ENCODE measurements around the gene DISC1. TPM values are rescaled to one million over a fixed set of nuclear protein-coding genes. Genes with fewer than 3 reads are reported as not detected.
"Not testable (repeated sequence)": the region's sequence is repeated elsewhere in the genome, so short reads cannot be mapped to it uniquely, and the experiment has no call there.

The DISC1 gene
- total and polyA plus RNA-seq, 11 donors = 0.76 to 12.8 (median 4.3) TPM

DNA sequence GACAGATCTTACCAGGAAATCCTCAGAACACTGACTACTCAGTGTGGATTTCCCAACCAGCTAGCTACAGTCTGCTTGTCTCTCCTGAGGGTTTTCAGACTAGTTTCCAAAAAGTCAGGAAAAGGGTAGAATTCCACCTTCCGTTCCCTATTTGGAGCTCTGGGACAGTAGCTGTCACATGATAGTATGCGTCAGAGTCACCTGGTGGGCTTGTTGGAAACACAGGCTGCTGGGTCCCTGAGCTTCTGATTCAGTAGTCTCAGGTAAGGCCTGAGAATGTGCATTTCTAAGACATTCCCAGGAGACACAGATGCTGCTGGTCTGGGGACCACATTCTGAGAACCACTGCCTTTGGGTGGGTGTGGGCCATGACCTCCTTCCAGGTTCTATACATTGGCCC is 272.5 kb downstream of the DISC1 start:
- no peaks in the 10 kb centered on the region for H3K36me3 ChIP-seq
- no peak overlapping the region for H3K27ac ChIP-seq
- ATAC-seq (no peak), DNase-seq (no peak)
- H3K27me3 ChIP-seq = no peaks in the 10 kb centered on the region
- 94 to 98% (median 96%) methylated on average over 2 of the region's 2 CpGs for WGBS, 4 donors
- H3K4me1 ChIP-seq = peaks cover 0 to 4% (median 0%) of the 10 kb centered on the region in 12 donors
- no peak for TF ChIP-seq POLR2A (IDR thresholded peaks at IDR 0.05)
- TF ChIP-seq, protein P1, sequence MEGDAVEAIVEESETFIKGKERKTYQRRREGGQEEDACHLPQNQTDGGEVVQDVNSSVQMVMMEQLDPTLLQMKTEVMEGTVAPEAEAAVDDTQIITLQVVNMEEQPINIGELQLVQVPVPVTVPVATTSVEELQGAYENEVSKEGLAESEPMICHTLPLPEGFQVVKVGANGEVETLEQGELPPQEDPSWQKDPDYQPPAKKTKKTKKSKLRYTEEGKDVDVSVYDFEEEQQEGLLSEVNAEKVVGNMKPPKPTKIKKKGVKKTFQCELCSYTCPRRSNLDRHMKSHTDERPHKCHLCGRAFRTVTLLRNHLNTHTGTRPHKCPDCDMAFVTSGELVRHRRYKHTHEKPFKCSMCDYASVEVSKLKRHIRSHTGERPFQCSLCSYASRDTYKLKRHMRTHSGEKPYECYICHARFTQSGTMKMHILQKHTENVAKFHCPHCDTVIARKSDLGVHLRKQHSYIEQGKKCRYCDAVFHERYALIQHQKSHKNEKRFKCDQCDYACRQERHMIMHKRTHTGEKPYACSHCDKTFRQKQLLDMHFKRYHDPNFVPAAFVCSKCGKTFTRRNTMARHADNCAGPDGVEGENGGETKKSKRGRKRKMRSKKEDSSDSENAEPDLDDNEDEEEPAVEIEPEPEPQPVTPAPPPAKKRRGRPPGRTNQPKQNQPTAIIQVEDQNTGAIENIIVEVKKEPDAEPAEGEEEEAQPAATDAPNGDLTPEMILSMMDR (IDR thresholded peaks at IDR 0.05) = no peak
- intact Hi-C loops (cut with DNase I) = loop anchor here in 1 of 10 donors (10.0 kb wide), 1 partner anchor 46 kb away; no protein-coding TSS in a partner anchor
- H3K4me3 ChIP-seq = no peak overlapping the region
- peaks cover 0 to 4% (median 0%) of the 10 kb centered on the region in 12 donors for H3K9me3 ChIP-seq

DNA sequence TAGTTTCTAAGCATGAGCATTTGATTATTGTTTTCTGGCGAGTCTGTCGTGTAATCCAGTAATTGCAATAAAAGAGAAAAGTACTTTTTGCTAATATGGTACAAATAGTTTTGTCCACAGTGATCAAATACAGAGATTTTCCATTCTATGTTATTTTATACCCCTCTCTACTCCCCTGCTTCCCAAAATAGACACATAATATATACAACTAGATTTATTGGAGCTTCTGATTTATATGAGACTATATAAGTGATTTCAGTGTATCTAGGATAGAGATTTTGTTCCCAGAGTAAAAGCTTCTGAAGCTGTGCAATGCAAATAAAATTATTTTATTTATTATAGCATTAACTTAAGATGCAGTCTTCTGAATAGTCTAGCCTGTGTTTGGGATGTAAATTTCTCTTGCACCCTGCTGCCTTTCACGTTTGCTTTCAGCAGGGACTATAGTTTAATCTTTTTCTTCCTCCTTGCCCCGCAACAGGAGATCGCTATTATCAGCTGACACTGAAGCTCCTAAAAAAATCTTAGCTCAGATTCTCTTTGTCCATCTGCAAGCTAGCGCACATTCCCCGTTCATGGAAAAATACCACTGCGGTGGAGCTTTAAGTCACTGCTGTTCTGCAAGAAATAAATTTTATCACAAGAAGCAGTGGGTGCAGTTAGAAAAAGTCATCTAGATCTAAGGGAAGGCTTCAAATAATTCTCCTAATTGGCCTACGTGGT is 273.3 kb downstream of the DISC1 start:
- H3K36me3 ChIP-seq = no peaks in the 10 kb centered on the region
- H3K27me3 ChIP-seq = no peaks in the 10 kb centered on the region
- WGBS, 4 donors = 80 to 87% (median 85%) methylated on average over 9 of the region's 9 CpGs
- no peak for DNase-seq
- TF ChIP-seq POLR2A (IDR thresholded peaks at IDR 0.05) = no peak
- TF ChIP-seq, protein P1 (IDR thresholded peaks at IDR 0.05) = no peak
- intact Hi-C loops (cut with DNase I) = loop anchor here in 1 of 10 donors (10.0 kb wide), 1 partner anchor 45 kb away; no protein-coding TSS in a partner anchor
- peaks cover 0 to 4% (median 0%) of the 10 kb centered on the region in 12 donors for H3K4me1 ChIP-seq
- H3K9me3 ChIP-seq = peaks cover 0 to 12% (median 1%) of the 10 kb centered on the region in 12 donors
- H3K4me3 ChIP-seq = no peak overlapping the region
- no peak for ATAC-seq
- H3K27ac ChIP-seq = no peak overlapping the region

DNA sequence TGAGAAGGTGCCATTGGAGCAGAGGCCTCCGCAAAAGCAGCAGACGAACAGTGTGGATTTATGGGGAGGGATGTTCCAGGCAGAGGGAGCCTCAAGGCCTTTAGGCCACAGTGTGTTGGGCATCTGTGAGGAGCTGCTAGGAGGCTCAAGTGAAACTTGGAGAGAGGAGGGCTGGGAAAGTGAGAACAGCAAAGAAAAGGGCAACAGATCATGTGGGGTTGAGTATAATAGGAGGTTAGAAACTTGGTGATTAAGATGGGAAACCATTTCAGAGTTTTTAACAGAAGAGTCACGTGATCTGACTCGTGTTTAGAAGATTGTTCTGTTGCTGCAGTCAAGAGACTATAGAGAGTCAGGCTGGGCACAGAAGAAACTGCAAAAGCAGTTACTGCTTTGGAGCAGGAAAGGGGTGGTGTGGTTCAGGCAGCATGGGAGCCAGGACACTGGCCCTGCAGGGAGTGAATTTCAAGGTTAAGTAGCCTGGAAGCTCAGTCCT is 277.0 kb downstream of the DISC1 start:
- Histone ChIP-seq H3K4me3 (no peak overlapping the region), H3K36me3 (no peaks in the 10 kb centered on the region), H3K9me3 (peaks cover 0 to 18% (median 1%) of the 10 kb centered on the region in 12 donors), H3K27me3 (no peaks in the 10 kb centered on the region), H3K27ac (no peak overlapping the region), H3K4me1 (peaks cover 0 to 3% (median 0%) of the 10 kb centered on the region in 12 donors)
- ATAC-seq (no peak), DNase-seq (no peak)
- TF ChIP-seq, protein P1 (IDR thresholded peaks at IDR 0.05) = no peak
- no peak for TF ChIP-seq POLR2A (IDR thresholded peaks at IDR 0.05)
- intact Hi-C loops (cut with DNase I) = no loop called here
- WGBS, 4 donors = 97 to 98% (median 97%) methylated on average over 4 of the region's 4 CpGs

DNA sequence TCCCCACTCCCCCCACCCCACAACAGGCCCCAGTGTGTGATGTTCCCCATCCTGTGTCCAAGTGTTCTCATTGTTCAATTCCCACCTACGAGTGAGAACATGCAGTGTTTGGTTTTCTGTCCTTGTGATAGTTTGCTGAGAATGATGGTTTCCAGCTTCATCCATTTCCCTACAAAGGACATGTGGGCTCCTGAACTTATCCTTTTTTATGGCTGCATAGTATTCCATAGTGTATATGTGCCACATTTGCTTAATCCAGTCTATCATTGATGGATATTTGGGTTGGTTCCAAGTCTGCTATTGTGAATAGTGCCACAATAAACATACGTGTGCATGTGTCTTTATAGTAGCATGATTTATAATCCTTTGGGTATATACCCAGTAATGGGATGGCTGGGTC is 280.7 kb downstream of the DISC1 start:
- H3K36me3 ChIP-seq; DNase-seq; H3K27ac ChIP-seq; H3K4me3 ChIP-seq; H3K4me1 ChIP-seq; H3K27me3 ChIP-seq; intact Hi-C loops (cut with DNase I); ATAC-seq: not testable (repeated sequence)
- 95 to 98% (median 97%) methylated on average over 2 of the region's 2 CpGs for WGBS, 4 donors
- H3K9me3 ChIP-seq = peaks cover 0 to 18% (median 1%) of the 10 kb centered on the region in 12 donors
